Subcutaneous adipose tissue (tissue), 4 donors: ENCODE data around the gene AGMAT. TPM values are rescaled to one million over a fixed set of nuclear protein-coding genes. Genes with fewer than 3 reads are reported as not detected.

ENCODE experiments used
- total RNA-seq, 4 donors: library from RNA; depleted of rRNA; stranded (reverse); fragments of >200 nt; gene quantifications; one replicate each; pipeline ENCODE4 v1.1.0, GENCODE V29; 2016
- TF ChIP-seq, protein P1 (sequence below): fragments of 450-650 bp; IDR thresholded peaks from one replicate; pipeline ENCODE4 v1.5.1; 2016; ENCODE audit warnings: low read depth, mild to moderate bottlenecking, control low read depth, antibody characterized with exemption, moderate library complexity

Gene AGMAT
- total RNA-seq, 4 donors from 2014 or later, result 0.49 to 0.68 TPM; not detected in 2

DNA sequence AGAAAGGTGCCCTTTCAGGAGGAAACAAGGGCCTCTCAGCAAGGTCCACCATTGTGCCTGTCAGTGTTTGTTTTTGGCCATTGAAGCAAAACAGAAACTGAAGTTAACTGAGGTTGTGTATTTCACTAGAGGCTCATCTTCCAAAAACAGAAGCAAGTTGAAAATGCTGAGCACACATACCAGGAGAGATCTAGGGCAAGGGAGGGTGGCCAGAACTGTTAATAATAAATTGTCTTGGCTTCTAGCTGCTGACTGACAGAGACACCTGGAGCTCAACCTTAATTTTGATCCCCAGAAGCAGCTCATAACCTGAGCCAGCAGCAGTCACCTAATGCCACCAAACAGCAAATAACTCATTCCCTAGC, 5.2 kb downstream of the AGMAT start:
- TF ChIP-seq, protein P1, sequence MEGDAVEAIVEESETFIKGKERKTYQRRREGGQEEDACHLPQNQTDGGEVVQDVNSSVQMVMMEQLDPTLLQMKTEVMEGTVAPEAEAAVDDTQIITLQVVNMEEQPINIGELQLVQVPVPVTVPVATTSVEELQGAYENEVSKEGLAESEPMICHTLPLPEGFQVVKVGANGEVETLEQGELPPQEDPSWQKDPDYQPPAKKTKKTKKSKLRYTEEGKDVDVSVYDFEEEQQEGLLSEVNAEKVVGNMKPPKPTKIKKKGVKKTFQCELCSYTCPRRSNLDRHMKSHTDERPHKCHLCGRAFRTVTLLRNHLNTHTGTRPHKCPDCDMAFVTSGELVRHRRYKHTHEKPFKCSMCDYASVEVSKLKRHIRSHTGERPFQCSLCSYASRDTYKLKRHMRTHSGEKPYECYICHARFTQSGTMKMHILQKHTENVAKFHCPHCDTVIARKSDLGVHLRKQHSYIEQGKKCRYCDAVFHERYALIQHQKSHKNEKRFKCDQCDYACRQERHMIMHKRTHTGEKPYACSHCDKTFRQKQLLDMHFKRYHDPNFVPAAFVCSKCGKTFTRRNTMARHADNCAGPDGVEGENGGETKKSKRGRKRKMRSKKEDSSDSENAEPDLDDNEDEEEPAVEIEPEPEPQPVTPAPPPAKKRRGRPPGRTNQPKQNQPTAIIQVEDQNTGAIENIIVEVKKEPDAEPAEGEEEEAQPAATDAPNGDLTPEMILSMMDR, result no peak

DNA sequence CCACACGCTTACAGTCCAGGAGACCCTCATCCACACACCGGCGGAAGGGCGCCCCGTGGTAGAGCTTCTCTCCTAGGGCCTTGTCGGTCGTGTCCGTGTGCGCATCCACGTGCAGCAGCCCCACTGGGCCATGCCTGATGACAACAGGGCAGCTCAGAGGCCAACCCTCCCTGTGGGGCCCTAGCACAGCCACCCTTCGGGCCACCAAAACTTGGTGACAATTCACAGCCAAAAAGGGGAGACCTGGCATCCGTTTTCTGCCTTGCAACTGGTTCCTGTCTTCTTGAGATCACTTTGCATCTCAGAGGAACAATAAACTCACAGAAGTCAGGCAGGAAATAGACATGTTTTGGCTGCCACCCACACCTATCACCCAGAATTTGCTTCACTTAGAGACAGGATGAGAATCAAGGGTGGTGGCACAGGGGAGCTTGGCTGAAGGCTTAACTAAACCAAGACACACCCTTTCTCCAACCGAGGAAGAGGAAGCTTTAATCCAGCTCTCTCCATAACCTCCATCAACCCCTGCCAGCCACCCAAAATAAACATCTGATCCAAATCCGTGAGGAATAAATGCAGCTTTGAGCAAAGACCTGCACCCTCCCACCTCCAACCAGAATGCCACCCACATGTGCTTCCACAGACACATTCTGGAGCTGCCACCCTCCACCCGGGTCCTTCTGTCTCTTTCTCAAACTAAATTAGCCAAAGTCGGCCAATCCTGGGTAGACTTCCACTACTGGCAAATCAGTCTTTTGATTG, 5.7 kb downstream of the AGMAT start:
- TF ChIP-seq, protein P1, result no peak

DNA sequence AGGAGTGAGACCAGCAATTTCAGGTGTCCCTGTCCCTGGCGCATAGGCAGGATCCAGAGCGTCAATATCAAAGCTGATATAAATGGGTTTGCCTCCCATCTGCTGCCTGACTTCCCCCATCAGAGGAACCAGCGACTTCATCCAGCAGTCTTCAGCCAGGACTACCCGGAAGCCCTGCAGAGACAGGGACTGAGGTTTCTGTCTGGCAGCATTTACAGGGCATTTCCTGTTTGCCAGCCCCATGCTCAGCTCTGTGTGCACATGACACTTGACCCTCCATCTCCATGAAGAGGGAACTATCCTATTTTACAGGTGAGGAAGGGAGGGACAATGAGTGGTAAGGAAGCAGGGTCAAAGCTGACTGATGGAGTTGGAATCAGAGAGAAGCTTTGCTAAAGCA, 7.2 kb downstream of the AGMAT start:
- TF ChIP-seq, protein P1, result no peak

DNA sequence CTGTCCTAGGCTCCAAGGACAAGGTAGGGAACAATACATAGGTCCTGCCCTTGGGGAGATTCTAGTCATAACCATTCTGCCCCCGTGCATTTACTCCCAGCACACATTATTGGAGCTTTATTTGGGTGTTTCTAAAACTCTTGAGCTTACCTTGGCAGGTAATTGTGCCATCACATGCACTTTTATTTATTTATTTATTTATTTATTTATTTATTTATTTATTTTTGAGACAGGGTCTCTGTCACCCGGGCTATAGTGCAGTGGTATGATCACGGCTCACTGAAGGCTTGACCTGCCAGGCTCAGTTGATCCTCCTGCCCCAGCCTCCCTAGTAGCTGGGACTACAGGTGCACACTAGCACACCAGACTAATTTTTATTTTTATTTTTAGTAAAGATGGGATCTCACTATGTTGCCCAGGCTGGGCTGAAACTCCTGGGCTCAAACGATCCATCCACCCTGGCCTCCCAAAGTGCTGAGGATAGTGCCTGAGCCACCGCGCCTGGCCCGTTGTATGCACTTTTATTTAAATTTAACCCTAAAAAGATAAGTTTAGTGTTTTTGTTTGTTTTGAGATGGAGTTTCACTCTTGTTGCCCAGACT, 9.2 kb downstream of the AGMAT start:
- TF ChIP-seq, protein P1, result no peak

DNA sequence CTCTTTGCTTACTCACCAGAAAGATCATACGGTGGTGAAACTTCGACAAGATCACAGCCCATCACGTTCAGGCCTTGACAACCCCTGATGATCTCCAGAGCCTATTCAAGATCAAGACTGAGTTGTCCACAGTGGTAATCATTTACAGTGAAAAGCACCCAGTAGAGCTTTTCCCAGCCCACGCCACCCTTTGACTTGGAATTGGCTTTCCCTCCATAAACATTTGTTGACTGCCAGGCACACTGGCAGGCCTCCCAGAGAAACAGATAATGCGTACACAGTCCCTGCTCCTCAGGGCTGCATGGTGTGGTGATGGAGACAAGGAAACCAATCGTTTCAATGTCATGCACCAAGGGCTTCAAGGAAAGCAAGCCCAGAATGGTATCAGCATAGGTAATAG, 10.1 kb downstream of the AGMAT start:
- TF ChIP-seq, protein P1, result no peak

DNA sequence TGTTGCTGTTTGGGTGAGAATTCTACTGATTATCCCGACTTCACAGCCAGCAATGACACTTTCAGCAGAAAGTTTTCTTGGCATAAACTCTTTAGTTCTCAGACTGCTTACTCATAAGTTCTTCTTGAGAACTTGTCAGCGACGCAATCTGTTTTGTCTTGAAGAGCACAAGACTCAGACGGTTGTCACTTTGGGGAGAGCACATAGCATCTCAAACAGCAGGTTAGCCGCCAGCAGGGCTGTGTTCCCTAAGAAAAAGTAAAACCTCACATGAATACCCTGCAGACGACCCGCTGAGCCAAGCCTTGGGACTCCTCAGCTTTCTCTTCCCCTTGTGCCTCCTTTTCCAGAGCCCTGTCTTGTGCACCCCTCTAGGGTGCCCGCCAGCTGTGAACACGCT, 11.4 kb downstream of the AGMAT start:
- TF ChIP-seq, protein P1, result no peak

DNA sequence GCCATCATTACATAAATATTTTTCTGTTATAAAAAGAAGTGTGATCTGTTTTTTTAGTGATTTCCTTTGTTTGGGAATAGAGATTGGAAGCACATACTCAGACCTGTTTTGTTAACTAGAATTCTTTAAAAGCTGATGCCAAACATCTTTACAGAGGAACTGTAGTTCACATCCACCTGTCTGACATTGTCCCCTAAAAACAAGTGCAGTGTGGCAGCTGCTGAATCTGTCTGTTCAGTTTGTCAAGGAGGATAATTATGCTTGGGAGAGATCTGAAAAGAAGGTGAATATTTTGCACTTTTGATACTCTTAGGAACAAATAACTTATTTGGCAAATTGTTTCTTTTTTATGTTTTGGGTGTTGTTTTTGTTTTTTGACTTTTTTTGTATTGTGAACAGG, 13.6 kb downstream of the AGMAT start:
- TF ChIP-seq, protein P1, result no peak
